Thyroid gland (tissue), 4 donors: Measurements from ENCODE around the gene DOCK1. TPM values are rescaled to one million over a fixed set of nuclear protein-coding genes. Genes with fewer than 3 reads are reported as not detected.
"Not testable (repeated sequence)": the region's sequence is repeated elsewhere in the genome, so short reads cannot be mapped to it uniquely, and the experiment has no call there.

ENCODE experiments used
- DNase-seq, 2 donors: peaks; one replicate each; pipeline ENCODE4 v3.0.0-alpha.2; 2019
- H3K27ac ChIP-seq, 3 donors: fragments of 200-600 bp; sonication (generic); 1 replicate in 2 of 3; 2 replicates in 1 of 3; pipeline ENCODE4 v1.5.1; 2016 to 2019; ENCODE audit warnings: mild to moderate bottlenecking in 1 of 3, moderate library complexity in 1 of 3
- H3K27me3 ChIP-seq: fragments of 200-600 bp; sonication (generic); one replicate; pipeline ENCODE4 v1.5.1; 2019
- H3K36me3 ChIP-seq, 2 donors: fragments of 200-600 bp; sonication (generic); one replicate each; pipeline ENCODE4 v1.5.1; 2016 to 2019
- H3K4me1 ChIP-seq, 2 donors: fragments of 200-600 bp; sonication (generic); one replicate each; pipeline ENCODE4 v1.5.1; 2017 to 2019
- H3K4me3 ChIP-seq, 3 donors: fragments of 200-600 bp; sonication (generic); replicated peaks in 1 of 3; 1 replicate in 2 of 3; 2 replicates in 1 of 3; pipeline ENCODE4 v1.5.1; 2016; ENCODE audit warnings: mild to moderate bottlenecking in 1 of 3
- H3K9me3 ChIP-seq: fragments of 200-600 bp; sonication (generic); one replicate; pipeline ENCODE4 v1.5.1; 2017
- CTCF ChIP-seq, 6 experiments: fragments of 200-600 bp in 3 of 6; fragments of 450-650 bp in 3 of 6; sonication (generic) in 3 of 6; IDR thresholded peaks; one replicate each; pipeline ENCODE4 v1.5.1; 2016 to 2019; ENCODE audit warnings: antibody characterized with exemption in 6 of 6, mild to moderate bottlenecking in 2 of 6, inconsistent platforms in 1 of 6, moderate library complexity in 1 of 6
- POLR2A ChIP-seq, 2 donors: fragments of 450-650 bp; IDR thresholded peaks; one replicate each; pipeline ENCODE4 v1.6.1; 2017; ENCODE audit warnings: antibody characterized with exemption in 2 of 2, mild to moderate bottlenecking in 2 of 2, moderate library complexity in 1 of 2
- WGBS, 2 donors: methylation state at CpG; one replicate each; pipeline ENCODE4 v1.1.5; 2017; 5-methylcytosine and 5-hydroxymethylcytosine counted together
- intact Hi-C: fragments of 100-400 bp; cut with DNase I; formaldehyde crosslinking; loops from one replicate; pipeline ENCODE4 v1.15.1; 2023
- total RNA-seq, 4 donors: library from RNA; depleted of rRNA; stranded (reverse); fragments of >200 nt; gene quantifications; one replicate each; pipeline ENCODE4 v1.2.3, GENCODE V29; 2016

The DOCK1 gene
- total RNA-seq, 4 donors from 2014 or later, result 89.7 to 217 (median 112) TPM

DNA sequence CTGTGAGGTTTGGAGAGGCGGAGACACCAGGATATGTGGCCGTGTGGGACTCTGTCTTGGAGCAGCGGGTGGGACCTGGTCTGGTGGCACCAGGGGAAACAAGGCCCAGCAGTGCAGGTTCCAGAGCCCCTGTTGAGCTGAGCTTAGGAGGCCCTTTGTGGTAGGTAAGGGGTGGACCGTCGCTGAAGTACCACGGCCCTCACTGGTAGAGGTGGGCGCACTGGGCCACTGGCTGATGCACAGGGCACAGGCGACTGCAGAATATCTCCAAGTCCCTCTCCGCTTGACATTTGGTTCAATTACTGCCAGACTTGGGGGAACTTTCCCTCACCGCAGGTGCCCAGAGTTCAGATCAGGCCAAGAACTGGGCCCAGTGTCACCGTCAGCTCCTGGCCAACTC is 27.3 kb downstream of the DOCK1 start:
- WGBS, 2 donors, result 90% methylated on average over 11 of the region's 11 CpGs
- H3K9me3 ChIP-seq, result no peaks in the 10 kb centered on the region
- no peak for DNase-seq
- H3K27ac ChIP-seq, result no peak overlapping the region
- H3K27me3 ChIP-seq, result no peaks in the 10 kb centered on the region
- H3K4me1 ChIP-seq, result peaks cover 12 to 35% of the 10 kb centered on the region in 2 donors
- no peak overlapping the region for H3K4me3 ChIP-seq
- intact Hi-C loops, result no loop called here
- no peaks in the 10 kb centered on the region for H3K36me3 ChIP-seq
- TF ChIP-seq POLR2A (IDR thresholded peaks at IDR 0.05) (no peak), CTCF (IDR thresholded peaks at IDR 0.05) (no peak)

DNA sequence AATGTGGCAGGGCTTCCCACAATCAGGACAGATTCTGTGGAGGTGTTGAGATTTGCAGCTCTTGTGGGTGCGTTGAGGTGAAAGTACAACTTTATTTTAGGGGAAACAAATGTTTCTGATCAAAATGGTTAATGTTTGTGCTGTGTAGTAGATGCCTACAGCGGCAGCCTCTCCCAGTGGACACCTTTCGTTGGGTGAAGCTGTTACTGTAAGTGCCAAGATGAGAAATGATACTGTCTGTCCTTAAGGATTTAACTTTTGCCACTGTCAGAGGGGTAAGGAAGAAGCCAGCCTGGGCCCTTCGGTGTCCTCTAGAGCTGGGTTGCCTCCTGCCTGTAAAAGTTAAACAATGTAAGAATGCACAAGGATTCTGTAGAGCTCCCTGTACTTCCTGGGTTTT is 27.9 kb downstream of the DOCK1 start:
- WGBS, 2 donors, result 69 to 86% methylated on average over 4 of the region's 4 CpGs
- H3K36me3 ChIP-seq, result no peaks in the 10 kb centered on the region
- TF ChIP-seq CTCF (IDR thresholded peaks at IDR 0.05), result no peak
- no peak for TF ChIP-seq POLR2A (IDR thresholded peaks at IDR 0.05)
- no peaks in the 10 kb centered on the region for H3K27me3 ChIP-seq
- H3K4me1 ChIP-seq, result peaks cover 12 to 35% of the 10 kb centered on the region in 2 donors
- intact Hi-C loops, result no loop called here
- no peak for DNase-seq
- no peak overlapping the region for H3K4me3 ChIP-seq
- no peak overlapping the region for H3K27ac ChIP-seq
- no peaks in the 10 kb centered on the region for H3K9me3 ChIP-seq

- Histone ChIP-seq H3K36me3 (no peaks in the 10 kb centered on the region), H3K27ac (no peak overlapping the region), H3K4me3 (no peak overlapping the region), H3K27me3 (no peaks in the 10 kb centered on the region), H3K9me3 (no peaks in the 10 kb centered on the region), H3K4me1 (peaks cover 12 to 32% of the 10 kb centered on the region in 2 donors)
- intact Hi-C loops, result no loop called here
- no peak for DNase-seq
- no peak for TF ChIP-seq CTCF (IDR thresholded peaks at IDR 0.05)
- TF ChIP-seq POLR2A (IDR thresholded peaks at IDR 0.05), result no peak
- WGBS, 2 donors, result 66 to 76% methylated on average over 5 of the region's 5 CpGs
Measured at GRCh38 chr10:126935263-126935946, 30.2 kb downstream of the DOCK1 start.

DNA sequence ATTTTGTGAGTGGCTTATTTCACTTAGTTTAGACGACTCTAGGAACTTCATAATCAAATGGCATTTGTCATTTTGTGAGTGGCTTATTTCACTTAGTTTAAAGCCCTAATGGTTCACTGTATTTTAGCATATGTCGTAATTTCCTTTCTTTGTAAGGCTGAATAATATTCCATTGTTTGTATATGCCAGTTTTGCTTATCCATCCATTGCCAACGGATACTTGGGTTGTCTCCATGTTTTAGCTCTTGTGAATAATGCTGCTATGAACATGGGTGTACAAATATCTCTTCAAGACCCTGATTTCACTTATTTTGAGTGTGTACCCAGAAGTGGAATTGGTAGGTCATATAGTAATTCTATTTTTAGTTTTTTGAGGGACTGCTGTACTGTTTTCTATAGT is 31.8 kb downstream of the DOCK1 start:
- Histone ChIP-seq H3K4me1 (peaks cover 0 to 17% of the 10 kb centered on the region in 2 donors), H3K9me3 (no peaks in the 10 kb centered on the region), H3K27ac (no peak overlapping the region), H3K27me3 (no peaks in the 10 kb centered on the region), H3K4me3 (no peak overlapping the region), H3K36me3 (no peaks in the 10 kb centered on the region)
- 84 to 93% methylated on average over 3 of the region's 3 CpGs for WGBS, 2 donors
- DNase-seq, result no peak
- no peak for TF ChIP-seq CTCF (IDR thresholded peaks at IDR 0.05)
- TF ChIP-seq POLR2A (IDR thresholded peaks at IDR 0.05), result no peak
- intact Hi-C loops, result no loop called here

GRCh38 chr10:126938121-126938520 is 32.9 kb downstream of the DOCK1 start:
- H3K27me3 ChIP-seq, H3K36me3 ChIP-seq, H3K4me3 ChIP-seq, H3K9me3 ChIP-seq, intact Hi-C loops, H3K27ac ChIP-seq, DNase-seq: not testable (repeated sequence)
- WGBS, 2 donors, result 96 to 98% methylated on average over 9 of the region's 9 CpGs
- peaks cover 0 to 12% of the 10 kb centered on the region in 2 donors for H3K4me1 ChIP-seq
